Gastrocnemius medialis (tissue), 4 donors: ENCODE results near the gene AGAP1. TPM values are rescaled to one million over a fixed set of nuclear protein-coding genes. Genes with fewer than 3 reads are reported as not detected.

Experiments
- ATAC-seq, 2 donors: fragments of 150-250 bp; one replicate each; pipeline ENCODE4 v1.9.1; 2016
- DNase-seq, 2 donors: peaks; one replicate each; pipeline ENCODE4 v3.0.0-alpha.2; 2019
- H3K27ac ChIP-seq, 4 donors: fragments of 200-600 bp; sonication (generic); 1 replicate in 1 of 4; 2 replicates in 3 of 4; pipeline ENCODE4 v1.5.1; 2016 to 2018; ENCODE audit warnings: mild to moderate bottlenecking in 2 of 4, moderate library complexity in 1 of 4
- H3K27me3 ChIP-seq, 3 donors: fragments of 200-600 bp; sonication (generic) in 2 of 3; 1 replicate in 1 of 3; 2 replicates in 2 of 3; pipeline versions ENCODE4 v1.5.1 to v1.6.0; 2016 to 2019; ENCODE audit warnings: mild to moderate bottlenecking in 1 of 3, moderate library complexity in 1 of 3
- H3K36me3 ChIP-seq, 2 donors: fragments of 200-600 bp; sonication (generic) in 1 of 2; one replicate each; pipeline ENCODE4 v1.5.1; 2017 to 2018
- H3K4me1 ChIP-seq, 2 donors: fragments of 200-600 bp; sonication (generic) in 1 of 2; one replicate each; pipeline ENCODE4 v1.5.1; 2016 to 2017; ENCODE audit warnings: mild to moderate bottlenecking in 2 of 2
- H3K4me3 ChIP-seq, 4 donors: fragments of 200-600 bp; sonication (generic) in 3 of 4; 1 replicate in 1 of 4; 2 replicates in 3 of 4; pipeline ENCODE4 v1.5.1; 2016 to 2019; ENCODE audit warnings: mild to moderate bottlenecking in 2 of 4
- H3K9me3 ChIP-seq, 3 donors: fragments of 200-600 bp; sonication (generic) in 2 of 3; 1 replicate in 1 of 3; 2 replicates in 2 of 3; pipeline ENCODE4 v1.5.1; 2016 to 2019
- POLR2A ChIP-seq, 2 donors: fragments of 450-650 bp; IDR thresholded peaks; one replicate each; pipeline ENCODE4 v1.6.1; 2017; ENCODE audit warnings: antibody characterized with exemption in 2 of 2, mild to moderate bottlenecking in 2 of 2, moderate library complexity in 2 of 2
- in situ Hi-C, 4 donors: fragments of 200-750 bp; cut with MboI; loops; one replicate each; pipeline versions ENCODE4 v1.15.0 to v1.8.0; 2017; ENCODE audit warnings: low sequenced_read_pairs in 4 of 4
- intact Hi-C: fragments of 100-400 bp; cut with DNase I; formaldehyde crosslinking; loops from one replicate; pipeline ENCODE4 v1.15.1; 2023; ENCODE audit warnings: low total_unique reads
- total RNA-seq, 4 donors: library from RNA; depleted of rRNA; stranded (reverse); fragments of >200 nt; gene quantifications; one replicate each; pipeline versions ENCODE4 v1.1.0 to v1.2.3, GENCODE V29; 2016
- TF ChIP-seq, protein P1 (sequence below), 5 experiments: fragments of 450-650 bp in 3 of 5; fragments of 200-600 bp in 2 of 5; sonication (generic) in 2 of 5; IDR thresholded peaks in 4 of 5; conservative IDR thresholded peaks in 1 of 5; 1 replicate in 4 of 5; 2 replicates in 1 of 5; pipeline ENCODE4 v1.5.1; 2016 to 2019; ENCODE audit warnings: antibody characterized with exemption in 5 of 5, mild to moderate bottlenecking in 3 of 5, moderate library complexity in 3 of 5

Gene AGAP1
- total RNA-seq, 4 donors from 2014 or later: 8.5 to 26.8 (median 14.4) TPM

DNA sequence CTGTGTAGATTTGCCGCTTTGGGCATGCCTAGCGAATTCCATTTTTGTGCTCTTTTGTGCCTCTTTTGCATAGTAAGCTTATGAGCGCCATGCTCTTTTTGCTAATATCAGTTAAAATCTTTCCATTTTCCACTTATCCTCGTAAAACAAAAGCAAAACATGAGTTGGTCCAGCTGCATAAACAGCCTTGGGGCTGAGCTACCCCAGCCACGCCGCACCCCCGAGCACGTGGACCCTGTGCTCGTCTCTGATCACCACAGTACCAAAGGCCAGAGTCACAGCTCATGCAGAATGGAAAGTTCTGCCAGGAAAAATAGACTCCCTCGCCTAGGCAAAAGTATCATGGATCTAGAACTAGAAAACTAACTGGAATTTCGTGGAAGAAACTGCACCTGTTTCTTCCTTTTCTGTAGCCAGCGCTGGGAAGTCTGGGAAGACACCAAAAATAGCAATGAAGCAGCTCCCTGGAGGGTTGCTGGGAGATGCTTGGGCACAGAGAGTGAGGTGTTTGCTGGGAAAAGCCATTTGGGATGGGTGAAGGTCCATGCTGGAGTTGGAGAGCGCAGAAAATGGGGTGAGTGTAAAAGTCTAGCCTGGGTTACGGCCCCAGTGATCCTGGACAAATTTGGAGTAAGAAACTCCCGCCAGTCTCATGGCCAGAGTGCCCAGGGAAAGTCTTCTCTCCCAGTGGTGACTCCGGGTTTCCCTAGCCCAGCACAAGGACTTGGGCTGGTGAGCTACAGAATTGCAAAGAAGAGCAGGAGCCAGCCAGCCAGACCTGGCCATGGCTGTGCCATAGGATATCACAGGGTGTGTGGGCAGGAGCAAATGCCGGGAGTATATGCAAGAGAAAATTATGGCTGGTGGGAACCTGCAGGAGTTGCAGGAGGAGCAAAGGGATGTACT is 456.0 kb downstream of the AGAP1 start:
- in situ Hi-C loops (no loop called here), intact Hi-C loops (no loop called here)
- Histone ChIP-seq H3K36me3 (no peaks in the 10 kb centered on the region), H3K4me1 (no peaks in the 10 kb centered on the region), H3K4me3 (no peak overlapping the region), H3K27ac (no peak overlapping the region), H3K27me3 (no peaks in the 10 kb centered on the region), H3K9me3 (no peaks in the 10 kb centered on the region)
- no peak for DNase-seq
- ATAC-seq: no peak
- TF ChIP-seq POLR2A (IDR thresholded peaks at IDR 0.05): no peak
- TF ChIP-seq, protein P1, sequence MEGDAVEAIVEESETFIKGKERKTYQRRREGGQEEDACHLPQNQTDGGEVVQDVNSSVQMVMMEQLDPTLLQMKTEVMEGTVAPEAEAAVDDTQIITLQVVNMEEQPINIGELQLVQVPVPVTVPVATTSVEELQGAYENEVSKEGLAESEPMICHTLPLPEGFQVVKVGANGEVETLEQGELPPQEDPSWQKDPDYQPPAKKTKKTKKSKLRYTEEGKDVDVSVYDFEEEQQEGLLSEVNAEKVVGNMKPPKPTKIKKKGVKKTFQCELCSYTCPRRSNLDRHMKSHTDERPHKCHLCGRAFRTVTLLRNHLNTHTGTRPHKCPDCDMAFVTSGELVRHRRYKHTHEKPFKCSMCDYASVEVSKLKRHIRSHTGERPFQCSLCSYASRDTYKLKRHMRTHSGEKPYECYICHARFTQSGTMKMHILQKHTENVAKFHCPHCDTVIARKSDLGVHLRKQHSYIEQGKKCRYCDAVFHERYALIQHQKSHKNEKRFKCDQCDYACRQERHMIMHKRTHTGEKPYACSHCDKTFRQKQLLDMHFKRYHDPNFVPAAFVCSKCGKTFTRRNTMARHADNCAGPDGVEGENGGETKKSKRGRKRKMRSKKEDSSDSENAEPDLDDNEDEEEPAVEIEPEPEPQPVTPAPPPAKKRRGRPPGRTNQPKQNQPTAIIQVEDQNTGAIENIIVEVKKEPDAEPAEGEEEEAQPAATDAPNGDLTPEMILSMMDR (IDR thresholded peaks at IDR 0.05 in 4 of 5, conservative IDR thresholded peaks at IDR 0.05 in 1 of 5): no peak

DNA sequence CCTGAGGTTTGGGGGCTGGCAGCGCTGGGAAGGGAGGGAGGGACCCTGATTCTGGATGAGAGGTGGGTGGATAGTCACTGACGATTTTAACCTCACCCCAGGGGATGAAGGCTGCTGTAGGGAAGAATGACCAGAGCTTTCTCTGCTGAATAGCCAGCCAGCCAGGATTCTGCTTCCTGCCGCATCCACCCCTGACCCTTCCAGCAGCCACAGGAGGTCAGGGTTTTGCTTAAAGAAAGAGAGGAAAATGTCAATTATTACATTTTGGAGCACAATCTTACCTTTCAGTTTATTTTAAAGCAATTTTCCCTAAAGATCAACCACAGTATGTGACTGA is 456.6 kb downstream of the AGAP1 start:
- H3K4me3 ChIP-seq: no peak overlapping the region
- no peak for DNase-seq
- no peak overlapping the region for H3K27ac ChIP-seq
- intact Hi-C loops (no loop called here), in situ Hi-C loops (no loop called here)
- TF ChIP-seq, protein P1 (IDR thresholded peaks at IDR 0.05 in 4 of 5, conservative IDR thresholded peaks at IDR 0.05 in 1 of 5): no peak
- TF ChIP-seq POLR2A (IDR thresholded peaks at IDR 0.05): no peak
- H3K9me3 ChIP-seq: no peaks in the 10 kb centered on the region
- H3K27me3 ChIP-seq: no peaks in the 10 kb centered on the region
- ATAC-seq: no peak
- no peaks in the 10 kb centered on the region for H3K4me1 ChIP-seq
- no peaks in the 10 kb centered on the region for H3K36me3 ChIP-seq

DNA sequence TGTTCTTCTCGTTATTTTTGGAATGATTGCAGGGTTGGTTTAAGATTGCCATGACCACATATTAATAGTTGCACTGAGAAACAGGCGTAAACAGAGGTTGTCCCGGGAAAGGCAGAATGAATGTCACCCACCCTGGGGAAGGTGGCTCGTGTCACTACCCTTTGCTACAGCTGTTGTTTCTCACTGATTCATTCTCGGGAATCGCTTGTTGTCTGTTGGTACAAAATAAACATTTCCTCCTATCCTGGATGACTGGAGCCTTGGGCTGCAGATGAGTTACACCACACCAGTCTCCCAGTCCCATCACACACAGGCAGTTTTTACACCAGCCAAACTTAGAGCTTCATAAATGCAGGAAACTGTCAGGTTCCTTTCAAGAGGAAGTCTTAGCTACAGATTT is 457.6 kb downstream of the AGAP1 start:
- Histone ChIP-seq H3K27ac (no peak overlapping the region), H3K9me3 (no peaks in the 10 kb centered on the region), H3K36me3 (no peaks in the 10 kb centered on the region), H3K4me3 (no peak overlapping the region), H3K27me3 (no peaks in the 10 kb centered on the region), H3K4me1 (no peaks in the 10 kb centered on the region)
- intact Hi-C loops: no loop called here
- TF ChIP-seq POLR2A (IDR thresholded peaks at IDR 0.05): no peak
- TF ChIP-seq, protein P1 (IDR thresholded peaks at IDR 0.05 in 4 of 5, conservative IDR thresholded peaks at IDR 0.05 in 1 of 5): no peak
- ATAC-seq (no peak), DNase-seq (no peak)
- in situ Hi-C loops: no loop called here

DNA sequence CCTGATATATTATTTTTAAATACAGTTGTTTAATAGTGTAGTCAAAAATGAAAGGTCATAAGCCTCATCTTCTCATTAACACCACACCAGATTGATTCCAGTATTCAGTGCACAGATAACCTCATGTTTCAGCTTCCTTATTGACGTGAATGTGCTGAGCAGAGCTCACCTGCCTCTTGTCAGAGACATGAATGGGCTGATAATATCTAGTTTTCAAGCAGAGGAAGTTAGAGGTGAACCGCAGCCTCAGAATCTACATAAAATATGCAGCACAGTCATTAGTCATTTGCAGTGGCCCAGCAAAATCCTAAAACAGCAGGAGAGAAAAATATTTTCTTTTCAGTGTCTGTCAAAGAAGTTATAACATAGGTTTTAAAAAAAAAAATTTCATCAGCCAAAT is 458.1 kb downstream of the AGAP1 start:
- Histone ChIP-seq H3K27me3 (no peaks in the 10 kb centered on the region), H3K4me1 (no peaks in the 10 kb centered on the region), H3K27ac (no peak overlapping the region), H3K36me3 (no peaks in the 10 kb centered on the region), H3K9me3 (no peaks in the 10 kb centered on the region), H3K4me3 (no peak overlapping the region)
- intact Hi-C loops (no loop called here), in situ Hi-C loops (no loop called here)
- no peak for DNase-seq
- TF ChIP-seq, protein P1 (IDR thresholded peaks at IDR 0.05 in 4 of 5, conservative IDR thresholded peaks at IDR 0.05 in 1 of 5): no peak
- no peak for TF ChIP-seq POLR2A (IDR thresholded peaks at IDR 0.05)
- no peak for ATAC-seq
